Measurements from ENCODE around the gene MCM9.

DNA sequence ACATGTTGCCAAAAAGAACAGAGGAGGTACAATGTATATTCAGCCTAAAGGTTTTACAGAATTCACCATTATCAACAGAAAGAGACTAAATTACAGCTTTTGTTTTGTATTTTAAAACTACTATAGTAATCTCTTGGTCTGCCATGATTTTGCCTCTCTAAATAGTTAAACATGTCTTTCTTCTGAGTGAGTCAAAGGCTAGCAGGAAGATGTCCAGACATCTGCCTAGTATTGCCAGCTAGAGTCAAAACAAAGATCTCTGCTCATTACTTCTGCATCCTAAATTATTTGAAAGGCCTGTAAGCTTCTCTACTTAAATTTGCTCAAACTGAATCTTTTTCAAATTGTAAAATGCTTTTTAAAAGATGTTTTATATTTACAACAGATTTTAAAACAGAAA is 32.2 kb downstream of the MCM9 start:
- TF ChIP-seq YY1 (IDR thresholded peaks at IDR 0.05; ENCODE audit: insufficient read depth, insufficient read length) (no peak), ZNF274 (IDR thresholded peaks at IDR 0.05; ENCODE audit: low read depth, low read length) (no peak), SUZ12 (IDR thresholded peaks at IDR 0.05; ENCODE audit: extremely low read depth, insufficient read depth, insufficient read length) (no peak)
